HUES64 (cell line): ENCODE measurements around the gene TASL. TPM values are rescaled to one million over a fixed set of nuclear protein-coding genes. Genes with fewer than 3 reads are reported as not detected.

Experiments used
- H3K27ac ChIP-seq: 2 replicates; pipeline ENCODE4 v1.7.0; 2013; ENCODE audit warnings: low read depth, low read length, inconsistent platforms
- H3K27me3 ChIP-seq: 2 replicates; pipeline ENCODE4 v1.6.1; 2013; ENCODE audit warnings: mild to moderate bottlenecking, low read length; ENCODE audit not compliant: insufficient read depth
- H3K36me3 ChIP-seq: 2 replicates; pipeline ENCODE4 v1.6.1; 2013; ENCODE audit warnings: mild to moderate bottlenecking, low read length; ENCODE audit not compliant: insufficient read depth
- H3K4me1 ChIP-seq: 2 replicates; pipeline ENCODE4 v1.6.1; 2013; ENCODE audit warnings: mild to moderate bottlenecking, low read length, moderate library complexity; ENCODE audit not compliant: insufficient read depth
- H3K4me3 ChIP-seq: 2 replicates; pipeline ENCODE4 v1.5.1; 2013; ENCODE audit warnings: mild to moderate bottlenecking, low read length, moderate library complexity
- H3K9ac ChIP-seq: 2 replicates; pipeline ENCODE4 v1.6.1; 2013; ENCODE audit warnings: mild to moderate bottlenecking, low read depth, low read length
- H3K9me3 ChIP-seq: 2 replicates; pipeline ENCODE4 v1.6.1; 2013; ENCODE audit warnings: low read depth, low read length; ENCODE audit not compliant: insufficient read depth
- WGBS: fragments of 150-250, 120-280 bp; methylation state at CpG from one replicate; pipeline ENCODE4 v1.1.7; 2013; ENCODE audit warnings: missing lambda C conversion rate; 5-methylcytosine and 5-hydroxymethylcytosine counted together
- polyA plus RNA-seq, 2 experiments: library from polyadenylated mRNA; stranded (reverse); fragments of 50-300 nt; gene quantifications; one replicate each; pipeline ENCODE4 v1.2.3, GENCODE V29; 2013

TASL gene, protein sequence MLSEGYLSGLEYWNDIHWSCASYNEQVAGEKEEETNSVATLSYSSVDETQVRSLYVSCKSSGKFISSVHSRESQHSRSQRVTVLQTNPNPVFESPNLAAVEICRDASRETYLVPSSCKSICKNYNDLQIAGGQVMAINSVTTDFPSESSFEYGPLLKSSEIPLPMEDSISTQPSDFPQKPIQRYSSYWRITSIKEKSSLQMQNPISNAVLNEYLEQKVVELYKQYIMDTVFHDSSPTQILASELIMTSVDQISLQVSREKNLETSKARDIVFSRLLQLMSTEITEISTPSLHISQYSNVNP
- not detected for polyA plus RNA-seq (2013, experiment 1 of 2)
- not detected for polyA plus RNA-seq (2013, experiment 2 of 2)

DNA sequence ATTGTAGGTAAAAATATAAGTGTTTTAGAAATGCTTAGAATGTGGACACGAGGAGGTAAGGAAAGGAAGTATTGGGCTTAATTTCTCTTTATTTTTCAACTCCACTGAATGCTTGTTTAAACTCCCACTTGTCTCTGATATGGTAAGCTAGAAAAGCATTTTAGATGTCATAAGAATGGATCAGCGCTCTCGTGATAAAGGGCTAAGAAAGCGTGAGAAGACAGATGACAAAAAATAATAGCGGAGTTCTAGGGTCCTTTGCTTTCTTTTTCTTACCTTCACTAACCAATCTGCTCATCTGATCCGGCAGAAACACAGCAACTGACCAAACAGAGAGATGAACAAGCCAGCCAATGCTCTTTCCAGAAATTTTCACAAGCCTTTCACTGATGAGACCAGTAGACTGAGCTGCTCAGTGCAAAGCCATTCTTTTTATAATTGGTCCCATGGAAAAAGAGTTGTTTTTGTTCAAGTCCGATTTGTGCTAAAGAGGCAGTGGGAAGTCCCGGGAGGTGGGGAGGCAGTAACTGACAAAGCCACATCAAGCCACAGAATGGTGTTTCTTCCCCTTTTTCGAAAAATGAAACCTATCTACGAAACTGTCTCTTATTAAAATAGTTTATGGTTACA is at the start of gene TASL:
TSS of gene TASL (minus strand) at position 405 of the 630 bp plus-strand sequence. CDS start 17,411 bp downstream, outside the sequence.
- Histone ChIP-seq H3K27ac (no peak within 1 kb of the TSS), H3K9ac (no peak within 1 kb of the TSS), H3K4me1 (no peaks in the 10 kb centered on the region), H3K27me3 (no peaks in the 10 kb centered on the region), H3K36me3 (no peaks in the 10 kb centered on the region), H3K9me3 (no peaks in the 10 kb centered on the region), H3K4me3 (no peak within 1 kb of the TSS)
- WGBS = 93% methylated on average over 6 of the region's 10 CpGs

DNA sequence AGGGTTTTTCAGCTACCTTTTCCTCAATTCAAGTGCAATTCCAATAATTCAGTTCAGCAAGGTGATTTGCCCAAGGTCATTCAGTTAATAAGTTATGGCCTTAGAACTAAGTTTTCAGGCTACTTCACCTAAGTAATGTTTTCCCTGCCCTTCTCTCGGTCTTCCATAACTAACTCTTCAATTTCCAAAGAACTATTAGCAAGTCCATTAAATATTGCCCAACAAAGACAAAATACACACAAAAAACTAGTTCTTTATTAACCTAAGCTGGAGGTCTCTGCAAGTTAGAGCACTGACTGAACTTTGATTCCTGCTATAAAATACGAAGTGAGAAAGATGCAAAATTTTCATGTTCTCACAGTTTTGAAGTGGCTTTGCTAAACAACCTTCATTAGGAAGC is 48.8 kb upstream of the TASL start:
- 96% methylated on average over 2 of the region's 2 CpGs for WGBS
- Histone ChIP-seq H3K4me1 (no peaks in the 10 kb centered on the region), H3K9me3 (no peaks in the 10 kb centered on the region), H3K36me3 (no peaks in the 10 kb centered on the region), H3K27ac (no peak overlapping the region), H3K27me3 (no peaks in the 10 kb centered on the region), H3K9ac (no peak overlapping the region), H3K4me3 (no peak overlapping the region)

DNA sequence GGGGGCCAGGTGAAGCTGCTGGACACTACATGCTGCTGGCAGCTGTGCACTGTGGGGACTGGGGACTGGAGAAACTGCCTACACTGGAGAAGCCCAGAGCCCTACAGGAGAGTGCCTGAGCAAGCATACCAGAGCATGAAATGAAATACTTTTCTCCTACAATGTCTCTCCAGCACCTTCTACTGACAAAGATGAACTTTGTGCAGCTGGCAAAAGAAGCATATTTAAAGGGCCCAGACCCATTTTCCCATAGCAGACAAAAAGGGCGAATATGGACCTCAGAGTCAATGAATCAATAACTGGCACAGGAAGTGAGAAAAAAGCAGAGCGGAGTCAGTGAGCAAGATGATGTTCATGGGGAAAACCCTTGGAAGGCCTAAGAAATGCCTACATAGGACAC is 44.8 kb upstream of the TASL start:
- no peak overlapping the region for H3K27ac ChIP-seq
- H3K4me1 ChIP-seq = no peaks in the 10 kb centered on the region
- H3K9ac ChIP-seq = no peak overlapping the region
- no peaks in the 10 kb centered on the region for H3K9me3 ChIP-seq
- H3K36me3 ChIP-seq = no peaks in the 10 kb centered on the region
- H3K4me3 ChIP-seq = no peak overlapping the region
- no peaks in the 10 kb centered on the region for H3K27me3 ChIP-seq
- 100% methylated on average over 2 of the region's 2 CpGs for whole genome bisulfite sequencing

DNA sequence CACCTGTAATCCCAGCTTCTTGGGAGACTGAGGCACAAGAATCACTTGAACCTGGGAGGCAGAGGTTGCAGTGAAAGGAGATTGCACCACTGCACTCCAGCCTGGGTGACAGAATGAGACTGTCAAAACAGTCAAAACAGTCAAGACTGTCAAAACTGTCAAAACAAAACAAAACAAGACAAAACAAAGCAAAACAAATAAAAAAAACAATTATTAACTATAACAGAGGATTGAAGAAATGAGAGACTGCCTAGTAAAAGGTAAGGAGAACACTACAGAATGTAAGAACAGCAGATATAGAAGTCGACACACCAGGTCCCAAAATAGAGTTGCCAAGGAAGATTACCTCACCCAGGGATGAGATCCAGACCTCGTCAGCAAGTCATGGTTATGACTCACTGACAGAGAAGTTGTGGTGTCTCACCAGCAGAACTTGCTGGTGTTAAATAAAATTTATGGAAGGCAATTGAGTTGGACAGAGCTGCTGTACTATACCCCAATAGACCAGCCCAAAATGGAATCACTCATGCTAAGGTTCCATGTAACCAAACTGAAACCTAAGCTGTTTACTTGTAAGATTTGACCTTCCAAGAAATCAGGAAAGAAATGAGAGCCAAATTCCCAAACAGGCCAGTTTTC is 43.5 kb upstream of the TASL start:
- Histone ChIP-seq H3K27me3 (no peaks in the 10 kb centered on the region), H3K4me1 (no peaks in the 10 kb centered on the region), H3K9me3 (no peaks in the 10 kb centered on the region), H3K36me3 (no peaks in the 10 kb centered on the region), H3K4me3 (no peak overlapping the region), H3K27ac (no peak overlapping the region), H3K9ac (no peak overlapping the region)
- 94% methylated on average over 2 of the region's 2 CpGs for WGBS

DNA sequence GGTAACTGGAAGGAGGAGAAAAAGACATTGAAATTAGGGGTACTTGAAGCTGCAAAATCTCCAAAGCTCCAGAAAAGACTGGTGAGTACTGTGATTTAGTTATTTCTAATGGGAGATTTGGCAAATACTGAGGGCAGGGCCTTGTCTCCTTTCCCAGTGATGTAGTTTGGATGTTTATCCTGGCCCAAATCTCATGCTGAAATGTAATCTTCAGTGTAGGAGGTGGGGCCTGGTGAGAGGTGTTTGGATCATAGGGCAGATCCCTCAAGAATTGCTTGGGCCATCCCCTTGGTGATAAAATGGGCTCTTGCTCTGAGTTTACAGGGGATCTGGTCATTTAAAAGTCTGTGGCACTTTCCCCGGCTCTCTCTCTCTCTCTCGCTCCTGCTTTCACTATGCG is 42.6 kb upstream of the TASL start:
- H3K9ac ChIP-seq = no peak overlapping the region
- H3K27ac ChIP-seq = no peak overlapping the region
- no peaks in the 10 kb centered on the region for H3K4me1 ChIP-seq
- WGBS = 92% methylated on average over 3 of the region's 3 CpGs
- no peaks in the 10 kb centered on the region for H3K9me3 ChIP-seq
- no peaks in the 10 kb centered on the region for H3K36me3 ChIP-seq
- no peaks in the 10 kb centered on the region for H3K27me3 ChIP-seq
- no peak overlapping the region for H3K4me3 ChIP-seq

DNA sequence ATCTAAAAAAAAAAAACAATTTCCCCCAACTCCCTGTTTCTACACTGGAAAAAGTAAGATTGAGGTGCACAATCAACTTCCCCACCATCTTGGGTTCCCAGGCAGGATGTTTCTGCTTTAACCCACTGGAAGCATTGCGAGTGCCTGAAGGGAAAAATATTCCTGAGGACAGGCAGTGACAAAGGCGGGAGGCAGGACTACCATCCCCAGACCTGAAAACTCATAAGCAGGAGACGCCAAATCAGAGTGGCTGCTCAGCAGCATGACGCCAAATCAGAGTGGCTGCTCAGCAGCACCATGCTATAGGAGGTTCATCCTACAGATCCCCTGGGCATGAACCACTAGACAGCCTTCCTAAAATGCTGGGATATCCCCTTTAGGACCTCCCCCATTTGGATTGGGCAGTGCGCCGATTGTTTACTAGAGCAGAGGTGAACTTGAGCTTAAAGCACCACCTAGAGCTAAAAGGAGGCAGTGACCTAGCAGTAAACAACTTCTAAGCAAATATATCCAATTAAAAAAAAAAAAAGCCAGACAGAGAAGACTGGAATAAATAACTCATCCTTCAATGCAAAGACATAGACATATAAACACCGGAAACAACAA is 40.7 kb upstream of the TASL start:
- H3K9ac ChIP-seq = no peak overlapping the region
- no peak overlapping the region for H3K27ac ChIP-seq
- H3K4me1 ChIP-seq = no peaks in the 10 kb centered on the region
- no peaks in the 10 kb centered on the region for H3K36me3 ChIP-seq
- 83% methylated on average over 6 of the region's 7 CpGs for WGBS
- H3K9me3 ChIP-seq = no peaks in the 10 kb centered on the region
- no peaks in the 10 kb centered on the region for H3K27me3 ChIP-seq
- no peak overlapping the region for H3K4me3 ChIP-seq

DNA sequence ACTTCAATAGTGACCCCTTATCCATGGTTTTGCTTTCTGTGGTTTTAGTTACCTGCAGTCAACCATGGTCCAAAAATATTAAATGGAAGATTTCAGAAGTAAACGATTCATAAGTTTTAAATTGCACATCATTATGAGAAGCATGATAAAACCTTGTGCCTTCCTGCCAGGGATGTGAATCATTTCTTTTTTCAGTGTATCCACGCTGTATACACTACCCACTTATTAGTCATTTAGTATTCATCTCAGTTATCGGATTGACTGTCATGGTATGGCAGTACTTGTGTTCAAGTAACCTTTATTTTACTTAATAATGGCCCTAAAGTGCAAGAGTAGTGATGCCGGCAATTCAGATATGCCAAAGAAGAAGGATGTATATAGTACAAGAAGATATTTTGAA is 37.7 kb upstream of the TASL start:
- Histone ChIP-seq H3K4me1 (no peaks in the 10 kb centered on the region), H3K36me3 (no peaks in the 10 kb centered on the region), H3K27me3 (no peaks in the 10 kb centered on the region), H3K9me3 (no peaks in the 10 kb centered on the region), H3K27ac (no peak overlapping the region), H3K9ac (no peak overlapping the region), H3K4me3 (no peak overlapping the region)
- WGBS = no CpG with 5 or more reads among the region's 4 CpGs

DNA sequence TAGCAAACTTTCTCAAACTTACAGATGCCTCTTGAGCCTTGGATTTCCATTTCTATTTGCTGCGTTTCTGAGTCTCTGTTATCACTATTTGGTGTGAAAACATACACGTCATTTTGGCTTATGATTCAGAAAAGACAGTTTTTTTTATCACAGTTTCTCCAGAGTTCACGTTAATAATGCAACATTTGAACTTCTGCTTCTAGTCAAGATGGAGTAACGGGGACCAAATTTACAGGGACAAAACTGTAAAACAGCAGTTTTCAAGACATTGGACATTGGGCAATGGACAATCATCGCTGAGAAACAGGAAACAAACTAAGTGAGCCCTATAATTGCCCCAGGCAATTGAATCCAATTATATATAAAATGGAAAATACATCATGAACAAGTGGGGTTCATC is 36.2 kb upstream of the TASL start:
- no peak overlapping the region for H3K4me3 ChIP-seq
- no peak overlapping the region for H3K9ac ChIP-seq
- H3K27me3 ChIP-seq = no peaks in the 10 kb centered on the region
- H3K27ac ChIP-seq = no peak overlapping the region
- 94% methylated on average over 4 of the region's 5 CpGs for WGBS
- H3K36me3 ChIP-seq = no peaks in the 10 kb centered on the region
- no peaks in the 10 kb centered on the region for H3K9me3 ChIP-seq
- no peaks in the 10 kb centered on the region for H3K4me1 ChIP-seq

DNA sequence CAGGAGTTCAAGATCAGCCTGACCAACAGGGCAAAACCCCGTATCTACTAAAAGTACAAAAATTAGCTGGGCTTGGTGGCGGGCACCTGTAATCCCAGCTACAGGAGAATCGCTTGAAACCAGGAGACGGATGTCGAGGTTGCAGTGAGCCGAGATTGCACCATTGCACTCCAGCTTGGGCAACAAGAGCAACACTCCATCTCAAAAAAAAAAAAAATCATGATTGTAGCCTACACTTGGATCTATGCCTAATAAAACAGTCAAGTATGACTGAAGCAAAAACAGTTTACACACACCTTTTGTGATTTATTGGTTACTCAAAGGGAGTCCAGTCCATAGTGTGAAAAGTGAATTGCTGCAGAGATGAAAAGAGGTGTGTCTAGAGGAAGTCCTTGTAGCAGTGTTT is 34.7 kb upstream of the TASL start:
- H3K27me3 ChIP-seq = no peaks in the 10 kb centered on the region
- H3K4me3 ChIP-seq = no peak overlapping the region
- no peak overlapping the region for H3K27ac ChIP-seq
- no peak overlapping the region for H3K9ac ChIP-seq
- H3K4me1 ChIP-seq = no peaks in the 10 kb centered on the region
- H3K9me3 ChIP-seq = no peaks in the 10 kb centered on the region
- WGBS = 96% methylated on average over 6 of the region's 6 CpGs
- H3K36me3 ChIP-seq = no peaks in the 10 kb centered on the region

DNA sequence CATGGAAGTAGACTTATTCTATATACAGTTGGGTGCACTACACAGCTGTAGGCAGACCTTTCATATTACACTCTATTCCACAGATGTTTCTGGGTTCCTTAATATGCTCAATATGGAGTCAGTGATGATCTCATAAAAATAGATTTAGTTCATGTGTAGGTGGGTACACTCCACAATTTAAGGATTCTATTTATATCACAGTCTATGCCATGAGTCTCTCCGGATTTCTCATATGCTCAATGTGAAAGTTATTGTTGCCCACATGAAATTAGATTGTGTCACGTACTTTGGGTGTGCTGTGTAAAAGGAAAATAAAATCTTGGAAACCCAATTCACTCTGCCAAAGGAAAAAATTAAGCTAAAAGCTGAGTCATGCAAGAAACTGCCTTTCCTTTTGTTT is 32.5 kb upstream of the TASL start:
- Histone ChIP-seq H3K27me3 (no peaks in the 10 kb centered on the region), H3K9ac (no peak overlapping the region), H3K27ac (no peak overlapping the region), H3K36me3 (no peaks in the 10 kb centered on the region), H3K4me3 (no peak overlapping the region), H3K9me3 (no peaks in the 10 kb centered on the region), H3K4me1 (no peaks in the 10 kb centered on the region)
- 100% methylated on average over 2 of the region's 2 CpGs for WGBS

DNA sequence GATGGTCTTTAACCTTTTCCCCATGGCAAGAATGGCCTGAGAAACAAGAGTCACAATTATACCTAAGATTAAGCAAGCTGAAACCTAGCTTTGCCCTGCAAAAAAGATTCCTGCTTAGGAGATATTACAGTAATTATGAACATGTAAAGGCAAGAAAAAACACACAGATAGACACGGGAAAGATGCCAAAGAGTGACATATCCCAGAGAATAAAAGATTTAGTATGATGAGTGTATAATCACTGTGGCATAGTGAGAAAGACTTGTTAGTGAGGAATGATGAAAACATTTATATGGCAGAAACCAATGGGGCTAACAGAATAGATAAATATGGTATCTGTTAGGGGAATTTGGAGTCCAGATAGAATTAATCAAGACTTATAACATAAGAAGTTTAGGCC is 29.6 kb upstream of the TASL start:
- WGBS = 100% methylated on average over 1 of the region's 1 CpG
- H3K4me3 ChIP-seq = no peak overlapping the region

More for the DNA sequence above, 29.6 kb upstream of the TASL start:
- no peaks in the 10 kb centered on the region for H3K27me3 ChIP-seq
- no peak overlapping the region for H3K9ac ChIP-seq
- no peaks in the 10 kb centered on the region for H3K4me1 ChIP-seq
- H3K9me3 ChIP-seq = no peaks in the 10 kb centered on the region
- no peak overlapping the region for H3K27ac ChIP-seq
- no peaks in the 10 kb centered on the region for H3K36me3 ChIP-seq
